ENCODE results near the gene MIR17HG.
A peak's percentile ranks its signal among the peaks of the same experiment; 100 is the strongest.

The MIR17HG gene

DNA sequence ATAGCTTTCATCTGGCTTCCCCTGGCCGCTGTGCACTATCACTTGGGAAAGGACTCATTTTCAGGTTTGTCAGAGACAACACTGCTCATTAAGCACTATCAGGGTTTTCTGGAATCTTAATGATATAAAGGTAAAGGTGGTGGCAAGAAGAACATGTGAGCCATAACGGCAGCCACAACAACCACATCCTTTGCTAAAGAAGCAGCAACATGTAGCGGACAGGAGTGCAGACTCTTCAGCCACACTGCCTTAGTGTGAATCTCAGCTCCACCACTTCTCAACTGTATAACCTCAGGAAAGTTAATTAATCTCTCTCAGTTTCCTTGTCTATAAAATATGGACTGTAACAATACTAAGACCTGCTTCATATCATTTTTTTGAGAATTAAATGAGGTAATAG lies 24.1 kb upstream of the MIR17HG start:
- H3K9me3 ChIP-seq (ENCODE audit: insufficient read depth, low read length): no peaks in the 10 kb centered on the region
- TF ChIP-seq ZNF274 (IDR thresholded peaks at IDR 0.05; ENCODE audit: low read depth, low read length): no peak
- TF ChIP-seq YY1 (IDR thresholded peaks at IDR 0.05; ENCODE audit: insufficient read depth, insufficient read length): no peak
- no peak for TF ChIP-seq SUZ12 (IDR thresholded peaks at IDR 0.05; ENCODE audit: extremely low read depth, insufficient read depth, insufficient read length)
- no peak for DNase-seq (ENCODE audit: low read depth, low spot score)

DNA sequence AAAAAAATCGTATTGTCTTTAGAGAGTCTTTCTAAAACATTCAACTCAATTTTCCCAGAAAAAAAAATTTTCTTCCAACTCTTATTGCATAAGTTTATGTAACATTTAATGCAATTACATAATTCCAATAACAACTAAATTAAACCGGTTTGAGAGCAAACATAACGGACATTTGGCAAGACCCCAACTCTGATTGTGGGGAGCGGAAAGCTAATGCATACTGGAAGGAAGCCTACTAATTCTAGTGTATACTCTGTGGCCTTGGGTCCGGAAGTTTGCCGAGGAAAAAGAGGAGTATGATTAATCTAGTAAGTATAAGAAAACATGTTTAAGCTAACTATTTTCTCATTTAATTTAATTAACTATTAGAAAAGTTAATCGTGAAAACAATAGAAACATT lies 21.3 kb upstream of the MIR17HG start:
- no peaks in the 10 kb centered on the region for H3K4me1 ChIP-seq (ENCODE audit: insufficient read depth, insufficient read length)
- H3K27me3 ChIP-seq (ENCODE audit: insufficient read depth, insufficient read length): no peaks in the 10 kb centered on the region
- no peaks in the 10 kb centered on the region for H3K9me3 ChIP-seq (ENCODE audit: insufficient read depth, low read length)
- TF ChIP-seq ZNF274 (IDR thresholded peaks at IDR 0.05; ENCODE audit: low read depth, low read length): no peak
- no peak for DNase-seq (ENCODE audit: low read depth, low spot score)
- H3K36me3 ChIP-seq (ENCODE audit: insufficient read depth, insufficient read length, low read length): no peaks in the 10 kb centered on the region
- H3K4me3 ChIP-seq (ENCODE audit: insufficient read length, low read depth): no peak overlapping the region
- H3K9ac ChIP-seq (ENCODE audit: insufficient read length, low read depth): no peak overlapping the region

More for the DNA sequence above, 24.1 kb upstream of the MIR17HG start:
- H3K36me3 ChIP-seq (ENCODE audit: insufficient read depth, insufficient read length, low read length): no peaks in the 10 kb centered on the region
- H3K4me1 ChIP-seq (ENCODE audit: insufficient read depth, insufficient read length): no peaks in the 10 kb centered on the region
- no peaks in the 10 kb centered on the region for H3K27me3 ChIP-seq (ENCODE audit: insufficient read depth, insufficient read length)
- no peak overlapping the region for H3K9ac ChIP-seq (ENCODE audit: insufficient read length, low read depth)
- no peak overlapping the region for H3K4me3 ChIP-seq (ENCODE audit: insufficient read length, low read depth)

DNA sequence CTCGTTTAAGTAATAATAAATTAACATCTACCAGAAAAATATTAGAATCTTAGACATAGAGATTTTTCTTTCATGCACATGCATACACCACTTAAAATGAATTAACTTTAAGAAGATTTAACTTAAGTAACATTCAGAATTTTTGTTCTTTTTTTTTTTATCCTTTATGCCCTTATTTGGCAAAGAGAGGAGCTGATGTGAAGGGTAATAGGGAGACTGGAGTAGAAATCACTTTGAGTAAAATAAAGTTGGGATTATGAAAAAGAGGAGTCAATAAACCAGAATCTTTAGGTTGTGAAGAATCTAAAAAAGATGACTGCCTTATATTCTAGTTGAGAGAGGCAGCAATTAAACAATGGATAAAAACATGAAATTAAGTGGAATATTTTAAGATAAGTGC lies 18.8 kb upstream of the MIR17HG start:
- no peak overlapping the region for H3K4me3 ChIP-seq (ENCODE audit: insufficient read length, low read depth)
- H3K36me3 ChIP-seq (ENCODE audit: insufficient read depth, insufficient read length, low read length): no peaks in the 10 kb centered on the region
- no peaks in the 10 kb centered on the region for H3K9me3 ChIP-seq (ENCODE audit: insufficient read depth, low read length)
- H3K4me1 ChIP-seq (ENCODE audit: insufficient read depth, insufficient read length): no peaks in the 10 kb centered on the region
- H3K27me3 ChIP-seq (ENCODE audit: insufficient read depth, insufficient read length): no peaks in the 10 kb centered on the region
- no peak overlapping the region for H3K9ac ChIP-seq (ENCODE audit: insufficient read length, low read depth)
- DNase-seq (ENCODE audit: low read depth, low spot score): no peak
- TF ChIP-seq SUZ12 (IDR thresholded peaks at IDR 0.05; ENCODE audit: extremely low read depth, insufficient read depth, insufficient read length): no peak
- TF ChIP-seq YY1 (IDR thresholded peaks at IDR 0.05; ENCODE audit: insufficient read depth, insufficient read length): no peak
- no peak for TF ChIP-seq ZNF274 (IDR thresholded peaks at IDR 0.05; ENCODE audit: low read depth, low read length)

DNA sequence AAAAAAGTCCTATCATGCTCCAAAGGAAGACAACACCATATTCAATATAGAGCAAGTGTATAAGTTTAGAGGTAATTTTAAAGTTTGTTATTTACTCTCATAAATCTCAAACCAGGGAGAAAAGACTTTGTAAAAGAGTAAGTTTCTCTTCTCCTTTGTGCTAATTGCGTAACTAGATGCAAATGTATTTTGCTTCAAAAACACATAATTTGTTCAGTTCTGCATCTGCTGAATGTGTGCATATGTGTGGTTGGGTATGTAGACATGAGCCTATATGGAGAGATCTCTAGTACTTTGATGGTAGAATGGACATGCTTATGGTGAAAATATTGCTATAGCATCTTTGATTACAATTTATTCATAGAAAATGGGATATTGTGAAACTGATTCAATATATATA lies 17.8 kb upstream of the MIR17HG start:
- no peaks in the 10 kb centered on the region for H3K36me3 ChIP-seq (ENCODE audit: insufficient read depth, insufficient read length, low read length)
- H3K9ac ChIP-seq (ENCODE audit: insufficient read length, low read depth): no peak overlapping the region
- DNase-seq (ENCODE audit: low read depth, low spot score): no peak
- no peak overlapping the region for H3K4me3 ChIP-seq (ENCODE audit: insufficient read length, low read depth)
- H3K4me1 ChIP-seq (ENCODE audit: insufficient read depth, insufficient read length): no peaks in the 10 kb centered on the region
- TF ChIP-seq SUZ12 (IDR thresholded peaks at IDR 0.05; ENCODE audit: extremely low read depth, insufficient read depth, insufficient read length) (no peak), ZNF274 (IDR thresholded peaks at IDR 0.05; ENCODE audit: low read depth, low read length) (no peak)
- H3K27me3 ChIP-seq (ENCODE audit: insufficient read depth, insufficient read length): no peaks in the 10 kb centered on the region
- H3K9me3 ChIP-seq (ENCODE audit: insufficient read depth, low read length): no peaks in the 10 kb centered on the region

DNA sequence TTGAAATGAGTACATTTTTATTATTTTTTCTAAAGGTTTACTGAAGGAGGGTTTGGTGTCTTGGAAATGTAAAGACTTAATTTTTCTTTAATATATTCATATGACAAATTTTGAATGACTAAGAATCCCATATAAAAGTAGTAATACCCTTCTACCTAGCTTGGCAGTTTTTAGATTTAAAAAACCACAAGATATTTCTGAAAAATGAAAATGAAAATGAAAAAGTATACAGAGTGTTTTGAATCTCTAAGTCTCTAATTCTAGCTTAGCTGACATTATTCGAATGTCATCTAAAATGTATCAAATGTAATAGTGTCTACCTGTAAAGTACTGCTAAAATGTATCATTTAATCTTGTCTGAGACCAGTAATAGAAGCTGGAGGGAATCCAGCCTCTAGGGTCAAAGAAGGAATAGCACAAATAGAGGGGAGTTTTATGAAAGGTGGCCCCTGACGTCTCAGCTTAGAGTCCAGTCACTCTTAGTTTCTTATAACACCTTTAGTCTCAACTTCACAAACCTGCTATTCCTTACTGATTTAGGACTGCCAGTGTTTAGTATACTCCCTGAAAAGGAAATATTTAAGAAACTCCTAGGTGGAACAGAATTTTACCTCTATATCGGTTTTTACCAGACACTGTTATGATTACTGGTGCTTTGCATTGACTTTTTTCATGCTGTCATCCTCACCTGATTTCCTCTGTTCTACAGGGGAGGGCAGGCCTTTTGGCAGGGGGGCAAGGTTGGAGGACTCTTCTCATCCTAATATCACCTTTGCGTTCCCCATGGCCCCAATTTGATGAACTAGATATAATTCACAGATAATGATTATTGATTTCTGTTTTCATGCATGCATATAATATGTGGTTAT lies 16.2 kb upstream of the MIR17HG start:
- Histone ChIP-seq H3K9ac (ENCODE audit: insufficient read length, low read depth) (no peak overlapping the region), H3K4me1 (ENCODE audit: insufficient read depth, insufficient read length) (no peaks in the 10 kb centered on the region), H3K36me3 (ENCODE audit: insufficient read depth, insufficient read length, low read length) (no peaks in the 10 kb centered on the region), H3K4me3 (ENCODE audit: insufficient read length, low read depth) (no peak overlapping the region), H3K9me3 (ENCODE audit: insufficient read depth, low read length) (no peaks in the 10 kb centered on the region), H3K27me3 (ENCODE audit: insufficient read depth, insufficient read length) (no peaks in the 10 kb centered on the region)
- no peak for DNase-seq (ENCODE audit: low read depth, low spot score)
- TF ChIP-seq SUZ12 (IDR thresholded peaks at IDR 0.05; ENCODE audit: extremely low read depth, insufficient read depth, insufficient read length) (no peak), ZNF274 (IDR thresholded peaks at IDR 0.05; ENCODE audit: low read depth, low read length) (no peak), YY1 (IDR thresholded peaks at IDR 0.05; ENCODE audit: insufficient read depth, insufficient read length) (no peak)

DNA sequence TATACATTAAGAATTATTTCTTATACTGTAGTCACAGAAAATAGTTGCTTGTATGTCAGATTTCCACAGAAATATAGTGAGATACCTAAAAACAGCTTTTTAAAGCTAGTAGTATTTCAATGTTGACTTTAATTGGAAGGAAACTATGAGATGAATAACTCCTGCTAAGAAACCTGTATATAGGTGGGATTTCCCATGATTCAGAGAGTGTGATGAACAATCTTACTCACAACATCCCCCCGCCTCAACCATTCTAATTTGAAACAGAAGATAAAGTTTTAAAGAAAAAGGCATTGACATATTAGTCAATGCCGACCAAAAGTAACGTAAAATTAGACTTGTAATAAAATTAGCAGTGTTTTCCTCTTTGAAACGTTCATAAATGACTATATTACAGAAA lies 1.4 kb upstream of the MIR17HG start:
- Histone ChIP-seq H3K27me3 (ENCODE audit: insufficient read depth, insufficient read length) (peaks cover 12% of the 10 kb centered on the region), H3K9me3 (ENCODE audit: insufficient read depth, low read length) (no peaks in the 10 kb centered on the region), H3K9ac (ENCODE audit: insufficient read length, low read depth) (no peak overlapping the region), H3K36me3 (ENCODE audit: insufficient read depth, insufficient read length, low read length) (peaks cover 21% of the 10 kb centered on the region), H3K4me3 (ENCODE audit: insufficient read length, low read depth) (no peak overlapping the region), H3K4me1 (ENCODE audit: insufficient read depth, insufficient read length) (no peaks in the 10 kb centered on the region)
- TF ChIP-seq ZNF274 (IDR thresholded peaks at IDR 0.05; ENCODE audit: low read depth, low read length) (no peak), SUZ12 (IDR thresholded peaks at IDR 0.05; ENCODE audit: extremely low read depth, insufficient read depth, insufficient read length) (no peak), YY1 (IDR thresholded peaks at IDR 0.05; ENCODE audit: insufficient read depth, insufficient read length) (no peak)
- no peak for DNase-seq (ENCODE audit: low read depth, low spot score)

DNA sequence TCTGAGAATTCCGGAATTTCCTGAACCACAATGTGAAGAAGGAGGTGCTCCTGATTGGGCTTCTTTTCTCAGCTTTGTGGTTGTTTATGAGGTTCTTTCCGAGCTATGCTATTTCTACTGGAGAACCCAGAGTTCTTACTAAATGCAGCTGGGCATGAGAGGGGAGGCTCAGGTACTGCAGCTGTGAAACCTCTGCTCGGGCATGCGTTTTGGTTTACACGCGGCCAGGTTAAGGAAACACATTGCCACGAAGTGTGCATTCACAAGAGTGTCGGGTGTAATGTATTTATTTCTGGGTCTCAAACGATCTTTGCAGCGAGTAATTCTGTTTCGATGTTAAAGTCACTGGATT lies 661 bp upstream of the MIR17HG start:
- Histone ChIP-seq H3K4me3 (ENCODE audit: insufficient read length, low read depth) (peak overlapping the region; percentile 48), H3K9ac (ENCODE audit: insufficient read length, low read depth) (peak overlapping the region; percentile 76), H3K36me3 (ENCODE audit: insufficient read depth, insufficient read length, low read length) (peaks cover 29% of the 10 kb centered on the region), H3K27me3 (ENCODE audit: insufficient read depth, insufficient read length) (peaks cover 12% of the 10 kb centered on the region), H3K9me3 (ENCODE audit: insufficient read depth, low read length) (no peaks in the 10 kb centered on the region), H3K4me1 (ENCODE audit: insufficient read depth, insufficient read length) (no peaks in the 10 kb centered on the region)
- TF ChIP-seq YY1 (IDR thresholded peaks at IDR 0.05; ENCODE audit: insufficient read depth, insufficient read length): no peak
- TF ChIP-seq ZNF274 (IDR thresholded peaks at IDR 0.05; ENCODE audit: low read depth, low read length): no peak
- TF ChIP-seq SUZ12 (IDR thresholded peaks at IDR 0.05; ENCODE audit: extremely low read depth, insufficient read depth, insufficient read length): no peak
- DNase-seq (ENCODE audit: low read depth, low spot score): no peak
